CD14-positive monocyte (primary cell): Measurements from ENCODE around the gene FAM24B. TPM values are rescaled to one million over a fixed set of nuclear protein-coding genes. Genes with fewer than 3 reads are reported as not detected.

Experiments
- DNase-seq, 3 donors: peaks; one replicate each; pipeline ENCODE4 v3.0.0-alpha.2; 2011 to 2022
- H2AFZ ChIP-seq: 2 replicates; pipeline ENCODE4 v1.6.0; 2012; ENCODE audit warnings: mild to moderate bottlenecking, low read depth, low read length, inconsistent platforms; ENCODE audit not compliant: insufficient read depth, poor library complexity, severe bottlenecking
- H3K27ac ChIP-seq, 2 donors: 1 replicate in 1 of 2; 2 replicates in 1 of 2; pipeline ENCODE4 v1.5.1; 2012 to 2013; ENCODE audit warnings: low read length in 2 of 2, control low read depth in 1 of 2, inconsistent platforms in 1 of 2, low read depth in 1 of 2, mild to moderate bottlenecking in 1 of 2
- H3K27me3 ChIP-seq, 2 donors: one replicate each; pipeline versions ENCODE4 v1.6.0 to v1.6.1; 2011 to 2013; ENCODE audit warnings: low read length in 2 of 2; ENCODE audit not compliant: control insufficient read depth in 2 of 2, insufficient read depth in 2 of 2
- H3K36me3 ChIP-seq, 2 donors: replicated peaks in 1 of 2; 1 replicate in 1 of 2; 2 replicates in 1 of 2; pipeline versions ENCODE4 v1.5.1 to v1.6.1; 2012 to 2013; ENCODE audit warnings: low read length in 2 of 2, control low read depth in 1 of 2, inconsistent platforms in 1 of 2, mild to moderate bottlenecking in 1 of 2; ENCODE audit not compliant: insufficient read depth in 2 of 2, control insufficient read depth in 1 of 2
- H3K4me1 ChIP-seq, 2 donors: 1 replicate in 1 of 2; 2 replicates in 1 of 2; pipeline versions ENCODE4 v1.5.1 to v1.6.1; 2012 to 2013; ENCODE audit warnings: low read length in 2 of 2, control low read depth in 1 of 2, inconsistent platforms in 1 of 2, mild to moderate bottlenecking in 1 of 2, moderate library complexity in 1 of 2; ENCODE audit not compliant: insufficient read depth in 2 of 2, control insufficient read depth in 1 of 2
- H3K4me2 ChIP-seq: replicated peaks from 2 replicates; pipeline ENCODE3; 2012; ENCODE audit warnings: low read length, moderate library complexity, mild to moderate bottlenecking; ENCODE audit not compliant: poor library complexity, severe bottlenecking; ENCODE audit errors: extremely low read depth
- H3K4me3 ChIP-seq, 3 experiments: fragments of 200-600 bp in 1 of 3; sonication (generic) in 1 of 3; replicated peaks in 1 of 3; 1 replicate in 2 of 3; 2 replicates in 1 of 3; pipeline ENCODE4 v1.5.1; 2011 to 2013; ENCODE audit warnings: low read length in 3 of 3, mild to moderate bottlenecking in 3 of 3, control low read depth in 2 of 3, low read depth in 2 of 3, inconsistent platforms in 1 of 3, moderate library complexity in 1 of 3
- H3K79me2 ChIP-seq: 2 replicates; pipeline ENCODE4 v1.6.0; 2012; ENCODE audit warnings: mild to moderate bottlenecking, control low read depth, inconsistent platforms, low read length, moderate library complexity; ENCODE audit not compliant: insufficient read depth
- H3K9ac ChIP-seq: 2 replicates; pipeline ENCODE4 v1.6.0; 2017; ENCODE audit warnings: low read length, mild to moderate bottlenecking; ENCODE audit not compliant: insufficient read depth, poor library complexity, severe bottlenecking
- H3K9me3 ChIP-seq, 2 donors: replicated peaks in 1 of 2; 1 replicate in 1 of 2; 2 replicates in 1 of 2; pipeline versions ENCODE4 v1.5.1 to v1.6.1; 2012 to 2013; ENCODE audit warnings: low read length in 2 of 2, control low read depth in 1 of 2; ENCODE audit not compliant: control insufficient read depth in 1 of 2, insufficient read depth in 1 of 2
- H4K20me1 ChIP-seq: 2 replicates; pipeline ENCODE4 v1.6.0; 2012; ENCODE audit warnings: mild to moderate bottlenecking, low read length, control low read depth, moderate library complexity; ENCODE audit not compliant: insufficient read depth
- H3K27ac Mint-ChIP-seq, 7 donors: one replicate each; pipeline ENCODE4 v1.8.0; 2020; ENCODE audit warnings: mild to moderate bottlenecking in 7 of 7, mixed read lengths in 7 of 7, moderate library complexity in 6 of 7, inconsistent platforms in 2 of 7
- H3K27me3 Mint-ChIP-seq, 3 donors: one replicate each; pipeline ENCODE4 v1.8.0; 2021 to 2022; ENCODE audit warnings: low read depth in 3 of 3, mild to moderate bottlenecking in 3 of 3, mixed read lengths in 3 of 3, moderate library complexity in 3 of 3, inconsistent platforms in 1 of 3
- H3K36me3 Mint-ChIP-seq, 2 donors: one replicate each; pipeline ENCODE4 v1.8.0; 2020; ENCODE audit warnings: mixed read lengths in 2 of 2, inconsistent platforms in 1 of 2, mild to moderate bottlenecking in 1 of 2
- H3K4me1 Mint-ChIP-seq: one replicate; pipeline ENCODE4 v1.8.0; 2020; ENCODE audit warnings: mild to moderate bottlenecking, mixed read lengths
- H3K4me3 Mint-ChIP-seq, 2 donors: one replicate each; pipeline ENCODE4 v1.8.0; 2020; ENCODE audit warnings: mild to moderate bottlenecking in 2 of 2, mixed read lengths in 2 of 2, moderate library complexity in 1 of 2
- H3K9me3 Mint-ChIP-seq, 7 donors: one replicate each; pipeline ENCODE4 v1.8.0; 2020 to 2022; ENCODE audit warnings: mixed read lengths in 7 of 7, mild to moderate bottlenecking in 6 of 7, moderate library complexity in 6 of 7, inconsistent platforms in 2 of 7
- WGBS: methylation state at CpG from one replicate; pipeline ENCODE4 v1.1.5; 2013; ENCODE audit warnings: missing lambda C conversion rate; ENCODE audit not compliant: insufficient coverage; 5-methylcytosine and 5-hydroxymethylcytosine counted together
- intact Hi-C, 2 donors: fragments of 100-400 bp; cut with micrococcal nuclease; formaldehyde crosslinking; loops; one replicate each; pipeline versions ENCODE4 v1.15.0 to v1.15.1; 2023
- polyA plus RNA-seq, 3 donors: library from polyadenylated mRNA; depleted of rRNA in 1 of 3; unstranded in 2 of 3; stranded (reverse) in 1 of 3; fragments of 300-500 nt in 2 of 3; fragments of >200 nt in 1 of 3; fragmentation: Illumina TruSeq in 2 of 3; gene quantifications; 1 replicate in 2 of 3; 2 replicates in 1 of 3; pipeline ENCODE4 v1.2.3, GENCODE V29; 2012 to 2021
- TF ChIP-seq, protein P1 (sequence below): fragments of 200-600 bp; IDR thresholded peaks from one replicate; pipeline ENCODE4 v1.8.0; 2022; ENCODE audit warnings: antibody characterized with exemption, mild to moderate bottlenecking

FAM24B gene
- polyA plus RNA-seq, 3 donors, result 0.64 to 3.3 (median 2.3) TPM

DNA sequence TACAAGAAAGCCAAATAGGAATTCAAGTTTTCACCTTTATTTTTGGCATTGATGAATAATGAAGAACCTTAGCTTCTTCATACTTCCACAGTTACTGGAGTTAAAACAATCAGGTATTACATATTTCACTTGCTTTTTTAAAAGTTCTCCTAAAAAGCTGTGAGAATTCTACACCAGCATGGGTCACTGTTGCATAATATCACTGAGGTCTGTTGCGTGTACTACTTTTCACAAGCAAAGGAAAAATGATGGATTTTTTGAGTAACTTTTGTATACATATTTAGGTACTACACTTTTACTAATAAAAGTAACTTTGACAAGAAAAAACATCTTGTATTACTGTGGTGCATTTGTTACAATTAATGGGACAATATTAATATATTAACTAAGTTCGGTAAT, 15.2 kb downstream of the FAM24B start:
- no peak overlapping the region for H3K27ac ChIP-seq
- no peaks in the 10 kb centered on the region for H3K27me3 ChIP-seq
- H3K27me3 Mint-ChIP-seq, result peaks cover 0 to 1% (median 0%) of the 10 kb centered on the region in 3 donors
- intact Hi-C loops, result no loop called here
- H3K9me3 ChIP-seq, result no peaks in the 10 kb centered on the region
- no peak overlapping the region for H3K4me3 ChIP-seq
- H3K9ac ChIP-seq, result no peak overlapping the region
- no peak overlapping the region for H3K4me2 ChIP-seq
- no peak overlapping the region for H3K4me3 Mint-ChIP-seq
- TF ChIP-seq, protein P1, sequence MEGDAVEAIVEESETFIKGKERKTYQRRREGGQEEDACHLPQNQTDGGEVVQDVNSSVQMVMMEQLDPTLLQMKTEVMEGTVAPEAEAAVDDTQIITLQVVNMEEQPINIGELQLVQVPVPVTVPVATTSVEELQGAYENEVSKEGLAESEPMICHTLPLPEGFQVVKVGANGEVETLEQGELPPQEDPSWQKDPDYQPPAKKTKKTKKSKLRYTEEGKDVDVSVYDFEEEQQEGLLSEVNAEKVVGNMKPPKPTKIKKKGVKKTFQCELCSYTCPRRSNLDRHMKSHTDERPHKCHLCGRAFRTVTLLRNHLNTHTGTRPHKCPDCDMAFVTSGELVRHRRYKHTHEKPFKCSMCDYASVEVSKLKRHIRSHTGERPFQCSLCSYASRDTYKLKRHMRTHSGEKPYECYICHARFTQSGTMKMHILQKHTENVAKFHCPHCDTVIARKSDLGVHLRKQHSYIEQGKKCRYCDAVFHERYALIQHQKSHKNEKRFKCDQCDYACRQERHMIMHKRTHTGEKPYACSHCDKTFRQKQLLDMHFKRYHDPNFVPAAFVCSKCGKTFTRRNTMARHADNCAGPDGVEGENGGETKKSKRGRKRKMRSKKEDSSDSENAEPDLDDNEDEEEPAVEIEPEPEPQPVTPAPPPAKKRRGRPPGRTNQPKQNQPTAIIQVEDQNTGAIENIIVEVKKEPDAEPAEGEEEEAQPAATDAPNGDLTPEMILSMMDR, result no peak
- WGBS, result no CpG with 5 or more reads among the region's 2 CpGs
- H3K36me3 Mint-ChIP-seq, result peaks cover 2 to 6% of the 10 kb centered on the region in 2 donors
- no peaks in the 10 kb centered on the region for H3K79me2 ChIP-seq
- H3K4me1 Mint-ChIP-seq, result peaks cover 5% of the 10 kb centered on the region
- no peak for DNase-seq
- peaks cover 4% of the 10 kb centered on the region for H4K20me1 ChIP-seq
- peaks cover 1 to 12% (median 10%) of the 10 kb centered on the region in 7 donors for H3K9me3 Mint-ChIP-seq
- no peaks in the 10 kb centered on the region for H3K36me3 ChIP-seq
- no peak overlapping the region for H2AFZ ChIP-seq
- no peaks in the 10 kb centered on the region for H3K4me1 ChIP-seq
- no peak overlapping the region for H3K27ac Mint-ChIP-seq

- H3K4me3 Mint-ChIP-seq, result no peak overlapping the region
- H3K36me3 Mint-ChIP-seq, result peaks cover 5 to 6% of the 10 kb centered on the region in 2 donors
- DNase-seq, result no peak
- peaks cover 4% of the 10 kb centered on the region for H4K20me1 ChIP-seq
- peaks cover 5% of the 10 kb centered on the region for H3K4me1 Mint-ChIP-seq
- no peaks in the 10 kb centered on the region for H3K27me3 ChIP-seq
- WGBS, result 80% methylated on average over 1 of the region's 2 CpGs
- no peak overlapping the region for H3K9ac ChIP-seq
- intact Hi-C loops, result no loop called here
- H3K27ac ChIP-seq, result no peak overlapping the region
- TF ChIP-seq, protein P1, result no peak
- H3K36me3 ChIP-seq, result no peaks in the 10 kb centered on the region
- no peak overlapping the region for H2AFZ ChIP-seq
- no peaks in the 10 kb centered on the region for H3K79me2 ChIP-seq
- H3K27ac Mint-ChIP-seq, result no peak overlapping the region
- H3K9me3 Mint-ChIP-seq, result peaks cover 0 to 10% (median 9%) of the 10 kb centered on the region in 7 donors
- H3K9me3 ChIP-seq, result no peaks in the 10 kb centered on the region
- H3K27me3 Mint-ChIP-seq, result peaks cover 0 to 1% (median 0%) of the 10 kb centered on the region in 3 donors
- H3K4me3 ChIP-seq, result no peak overlapping the region
- H3K4me1 ChIP-seq, result no peaks in the 10 kb centered on the region
- H3K4me2 ChIP-seq, result no peak overlapping the region
Measured at GRCh38 chr10:122863216-122864193, 15.9 kb downstream of the FAM24B start.
